Astrocyte (in vitro differentiated cells and primary cell): Measurements from ENCODE around the gene RPH3AL.

Source experiments
- CTCF ChIP-seq: IDR thresholded peaks from 2 replicates; pipeline ENCODE4 v1.5.1; 2011; ENCODE audit warnings: low read depth, mild to moderate bottlenecking, inconsistent platforms, low read length, moderate library complexity; ENCODE audit not compliant: insufficient read depth
- EZH2 ChIP-seq: IDR thresholded peaks from 2 replicates; pipeline ENCODE4 v1.6.1; 2012; ENCODE audit warnings: mild to moderate bottlenecking, low read length, inconsistent platforms; ENCODE audit not compliant: insufficient read depth

GRCh38 chr17:206941-207560 lies 145.6 kb downstream of the RPH3AL start:
- no peak for TF ChIP-seq EZH2
- no peak for TF ChIP-seq CTCF
